Progenitor cell of endocrine pancreas (in vitro differentiated cells): ENCODE results near the gene SLC39A10. TPM values are rescaled to one million over a fixed set of nuclear protein-coding genes. Genes with fewer than 3 reads are reported as not detected.

Experiments used
- DNase-seq: peaks from one replicate; pipeline ENCODE4 v3.0.0; 2021; ENCODE audit warnings: low spot score; ENCODE audit not compliant: unreplicated experiment
- H3K27ac Mint-ChIP-seq: 2 replicates; pipeline ENCODE4 v1.8.0; 2021; ENCODE audit warnings: mild to moderate bottlenecking, moderate library complexity, mixed read lengths
- H3K27me3 Mint-ChIP-seq: 2 replicates; pipeline ENCODE4 v1.8.0; 2021; ENCODE audit warnings: mixed read lengths
- H3K36me3 Mint-ChIP-seq: 2 replicates; pipeline ENCODE4 v1.8.0; 2022; ENCODE audit warnings: mixed read lengths; ENCODE audit not compliant: insufficient read depth
- H3K4me1 Mint-ChIP-seq: 2 replicates; pipeline ENCODE4 v1.8.0; 2021; ENCODE audit warnings: low read depth, mixed read lengths
- H3K4me3 Mint-ChIP-seq: 2 replicates; pipeline ENCODE4 v1.8.0; 2021; ENCODE audit warnings: low read depth, mild to moderate bottlenecking, moderate library complexity, mixed read lengths
- H3K9me3 Mint-ChIP-seq: 2 replicates; pipeline ENCODE4 v1.8.0; 2021; ENCODE audit warnings: low read depth, mixed read lengths
- CTCF ChIP-seq: fragments of 200-600 bp; sonication (generic); IDR thresholded peaks from one replicate; pipeline ENCODE4 v1.5.0; 2021; ENCODE audit warnings: antibody characterized with exemption, mild to moderate bottlenecking; ENCODE audit not compliant: unreplicated experiment
- total RNA-seq: library from RNA; stranded (reverse); gene quantifications from 2 replicates; pipeline ENCODE4 v1.2.1, GENCODE V29; 2021

Gene SLC39A10
- total RNA-seq, 1 donor from 2014 or later: 181 TPM

- peaks cover 10% of the 10 kb centered on the region for H3K36me3 Mint-ChIP-seq
- H3K4me1 Mint-ChIP-seq: no peaks in the 10 kb centered on the region
- H3K27me3 Mint-ChIP-seq: no peaks in the 10 kb centered on the region
- no peak for TF ChIP-seq CTCF
- H3K4me3 Mint-ChIP-seq: no peak overlapping the region
- DNase-seq: no peak
- peaks cover 15% of the 10 kb centered on the region for H3K9me3 Mint-ChIP-seq
- H3K27ac Mint-ChIP-seq: no peak overlapping the region
Measured at GRCh38 chr2:195758846-195759245, 101.8 kb downstream of the SLC39A10 start.

- Mint-ChIP-seq H3K9me3 (peaks cover 21% of the 10 kb centered on the region), H3K4me3 (no peak overlapping the region), H3K27ac (no peak overlapping the region), H3K4me1 (no peaks in the 10 kb centered on the region), H3K36me3 (peaks cover 15% of the 10 kb centered on the region), H3K27me3 (no peaks in the 10 kb centered on the region)
- DNase-seq: no peak
- TF ChIP-seq CTCF: no peak
Measured at GRCh38 chr2:195759877-195760276, 102.9 kb downstream of the SLC39A10 start.

- Mint-ChIP-seq H3K4me3 (no peak overlapping the region), H3K36me3 (peaks cover 17% of the 10 kb centered on the region), H3K9me3 (peaks cover 35% of the 10 kb centered on the region), H3K27me3 (no peaks in the 10 kb centered on the region), H3K4me1 (no peaks in the 10 kb centered on the region), H3K27ac (no peak overlapping the region)
- no peak for TF ChIP-seq CTCF
- DNase-seq: no peak
Measured at GRCh38 chr2:195763866-195764265, 106.8 kb downstream of the SLC39A10 start.

DNA sequence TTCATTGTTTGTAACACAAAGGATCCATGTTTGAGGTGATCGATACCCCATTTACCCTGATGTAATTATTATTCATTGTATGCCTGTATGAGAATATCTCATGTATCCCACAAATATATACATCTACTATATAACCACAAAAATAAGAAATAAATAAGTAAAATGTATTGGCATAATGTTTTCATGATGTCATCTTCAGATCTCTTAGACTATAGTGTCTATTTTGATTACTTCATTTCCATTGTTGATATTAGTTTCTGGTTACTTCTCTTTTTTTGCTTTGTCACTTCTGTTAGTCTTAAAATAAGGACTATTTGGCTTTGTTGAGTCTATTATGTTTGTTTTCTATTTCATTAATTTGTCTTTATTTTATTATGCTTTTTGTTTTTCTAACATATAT, 109.7 kb downstream of the SLC39A10 start:
- Mint-ChIP-seq H3K27me3 (no peaks in the 10 kb centered on the region), H3K4me3 (no peak overlapping the region), H3K36me3 (peaks cover 15% of the 10 kb centered on the region), H3K27ac (no peak overlapping the region), H3K9me3 (peaks cover 35% of the 10 kb centered on the region), H3K4me1 (no peaks in the 10 kb centered on the region)
- no peak for DNase-seq
- TF ChIP-seq CTCF: no peak

GRCh38 chr2:195768431-195768830, 111.4 kb downstream of the SLC39A10 start:
- Mint-ChIP-seq H3K4me1 (no peaks in the 10 kb centered on the region), H3K4me3 (no peak overlapping the region), H3K27ac (no peak overlapping the region), H3K27me3 (no peaks in the 10 kb centered on the region), H3K9me3 (peaks cover 23% of the 10 kb centered on the region), H3K36me3 (peaks cover 10% of the 10 kb centered on the region)
- TF ChIP-seq CTCF: no peak
- no peak for DNase-seq
